ENCODE data around the gene ZBTB16.
"Not testable (repeated sequence)": the region's sequence is repeated elsewhere in the genome, so short reads cannot be mapped to it uniquely, and the experiment has no call there.

DNA sequence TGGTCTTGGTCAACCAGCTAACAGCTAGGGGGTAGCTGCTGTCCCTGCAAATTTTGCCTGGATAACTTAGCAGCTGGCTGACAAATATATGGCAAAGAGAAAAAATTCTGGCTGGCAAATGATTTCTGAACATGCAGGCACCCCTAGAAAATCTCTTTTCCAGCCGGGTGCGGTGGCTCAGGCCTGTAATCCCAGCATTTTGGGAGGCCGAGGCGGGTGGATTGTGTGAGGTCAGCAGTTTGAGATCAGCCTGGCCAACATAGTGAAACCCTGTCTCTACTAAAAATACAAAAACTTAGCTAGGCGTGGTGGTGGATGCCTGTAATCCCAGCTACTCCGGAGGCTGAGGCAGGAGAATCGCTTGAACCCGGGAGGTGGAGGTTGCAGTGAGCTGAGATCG lies 9.7 kb upstream of the ZBTB16 start:
- TF ChIP-seq FOXP2 (optimal IDR thresholded peaks at IDR 0.05; ENCODE audit: control extremely low read depth, extremely low read length, insufficient read depth); EZH2 (IDR thresholded peaks at IDR 0.05): not testable (repeated sequence)
